Pancreas (tissue), 10 donors: Measurements from ENCODE around the gene SEMA7A. TPM values are rescaled to one million over a fixed set of nuclear protein-coding genes. Genes with fewer than 3 reads are reported as not detected.

Source experiments
- ATAC-seq, 4 donors: fragments of 200-7000 bp; cut with Tn5 transposase; one replicate each; pipeline versions ENCODE4 v1.8.0 to v1.9.1; 2020; ENCODE audit warnings: mild to moderate bottlenecking in 4 of 4, moderate library complexity in 4 of 4
- DNase-seq, 6 donors: peaks; one replicate each; pipeline ENCODE4 v3.0.0-alpha.2; 2020
- FAIRE-seq: peaks from 2 replicates; lab custom pipeline; 2012; peaks lifted over from hg19 to GRCh38; lab: Jason Lieb, UNC
- H3K27ac ChIP-seq, 4 donors: fragments of 200-600 bp; sonication (generic); 1 replicate in 3 of 4; 2 replicates in 1 of 4; pipeline versions ENCODE4 v1.5.0 to v1.8.0; 2020
- H3K27me3 ChIP-seq, 4 donors: fragments of 200-600 bp; one replicate each; pipeline ENCODE4 v1.8.0; 2021
- H3K36me3 ChIP-seq, 3 donors: fragments of 200-600 bp; sonication (generic) in 1 of 3; one replicate each; pipeline versions ENCODE4 v1.5.0 to v1.8.0; 2020 to 2021
- H3K4me1 ChIP-seq, 3 donors: fragments of 200-600 bp; one replicate each; pipeline ENCODE4 v1.8.0; 2021
- H3K4me3 ChIP-seq, 4 donors: fragments of 200-600 bp; sonication (generic) in 2 of 4; one replicate each; pipeline versions ENCODE4 v1.5.0 to v1.8.0; 2020 to 2021
- H3K9me3 ChIP-seq, 4 donors: fragments of 200-600 bp; one replicate each; pipeline ENCODE4 v1.8.0; 2021
- CTCF ChIP-seq, 4 donors: fragments of 200-600 bp; sonication (generic) in 3 of 4; IDR thresholded peaks; one replicate each; pipeline versions ENCODE4 v1.5.0 to v1.8.0; 2021; ENCODE audit warnings: antibody characterized with exemption in 4 of 4
- WGBS, 2 donors: extraction: QIAGEN DNeasy Blood & Tissue Kit; methylation state at CpG; one replicate each; pipeline ENCODE4 v1.1.7; 2013; 5-methylcytosine and 5-hydroxymethylcytosine counted together
- intact Hi-C, 3 donors: fragments of 100-400 bp; cut with DNase I; formaldehyde crosslinking; loops; one replicate each; pipeline versions ENCODE4 v1.11.1 to v1.14.2; 2022
- polyA plus RNA-seq, 2 donors: library from polyadenylated mRNA; stranded (reverse); fragments of 200-250 nt; gene quantifications; one replicate each; pipeline ENCODE4 v1.2.3, GENCODE V29; 2013
- total RNA-seq, 6 donors: library from RNA; stranded (reverse); fragmentation: NEBNext Ultra II Directional in 4 of 6; extraction: Animal tissue kit (Norgen Biotek cat#: 25700) in 4 of 6; gene quantifications; one replicate each; pipeline versions ENCODE4 v1.2.1 to v1.2.4, GENCODE V29; 2021 to 2023
- donor health status: healthy with polysubstance abuse.
- donor health status: DM: no; HTN: no; CAD: no; lungs with moderate emphysema.
- donor health status: DM: no; HTN: no; CAD: no.
- donor health status: control.
- donor health status: control.
- donor health status: Bipolar disorder and iron deficiency.
- donor health status: DM: yes; HTN: yes; CAD: no.
- donor health status: DM: no; HTN: no; CAD: no.
- donor health status: DM: no; HTN: no; CAD: no.
- donor health status: DM: yes; HTN: yes; CAD: no.

SEMA7A gene
- total and polyA plus RNA-seq, 8 donors: 0.37 to 5.6 (median 0.76) TPM

GRCh38 chr15:74449643-74450205 lies 16.0 kb upstream of the SEMA7A start:
- Histone ChIP-seq H3K9me3 (no peaks in the 10 kb centered on the region), H3K4me3 (no peak overlapping the region), H3K4me1 (no peaks in the 10 kb centered on the region), H3K27me3 (no peaks in the 10 kb centered on the region), H3K27ac (no peak overlapping the region), H3K36me3 (peaks cover 0 to 56% (median 21%) of the 10 kb centered on the region in 3 donors)
- DNase-seq: no peak
- ATAC-seq: no peak
- no peak for FAIRE-seq
- no peak for TF ChIP-seq CTCF (IDR thresholded peaks at IDR 0.05)
- intact Hi-C loops: no loop called here
- WGBS, 2 donors: 90 to 94% methylated on average over 12 of the region's 12 CpGs

- peaks cover 0 to 56% (median 21%) of the 10 kb centered on the region in 3 donors for H3K36me3 ChIP-seq
- intact Hi-C loops: no loop called here
- H3K4me3 ChIP-seq: no peak overlapping the region
- H3K4me1 ChIP-seq: no peaks in the 10 kb centered on the region
- FAIRE-seq (no peak), DNase-seq (no peak), ATAC-seq (no peak)
- no peaks in the 10 kb centered on the region for H3K9me3 ChIP-seq
- WGBS, 2 donors: 95 to 99% methylated on average over 7 of the region's 7 CpGs
- no peaks in the 10 kb centered on the region for H3K27me3 ChIP-seq
- H3K27ac ChIP-seq: no peak overlapping the region
- TF ChIP-seq CTCF (IDR thresholded peaks at IDR 0.05): no peak
These were observed 15.3 kb upstream of the SEMA7A start for GRCh38 chr15:74449095-74449494.

GRCh38 chr15:74445816-74446763 lies 12.3 kb upstream of the SEMA7A start:
- H3K9me3 ChIP-seq: no peaks in the 10 kb centered on the region
- ATAC-seq (no peak), DNase-seq (no peak), FAIRE-seq (no peak)
- WGBS, 2 donors: 86 to 90% methylated on average over 9 of the region's 9 CpGs
- H3K4me1 ChIP-seq: no peaks in the 10 kb centered on the region
- H3K4me3 ChIP-seq: no peak overlapping the region
- peaks cover 0 to 51% (median 21%) of the 10 kb centered on the region in 3 donors for H3K36me3 ChIP-seq
- intact Hi-C loops: no loop called here
- H3K27me3 ChIP-seq: no peaks in the 10 kb centered on the region
- TF ChIP-seq CTCF (IDR thresholded peaks at IDR 0.05): no peak
- H3K27ac ChIP-seq: no peak overlapping the region

GRCh38 chr15:74444106-74445062 lies 10.6 kb upstream of the SEMA7A start:
- no peak for DNase-seq
- no peak for TF ChIP-seq CTCF (IDR thresholded peaks at IDR 0.05)
- WGBS, 2 donors: 67 to 68% methylated on average over 8 of the region's 8 CpGs
- intact Hi-C loops: no loop called here
- Histone ChIP-seq H3K4me1 (no peaks in the 10 kb centered on the region), H3K27ac (no peak overlapping the region), H3K9me3 (no peaks in the 10 kb centered on the region), H3K4me3 (no peak overlapping the region), H3K36me3 (peaks cover 0 to 38% (median 19%) of the 10 kb centered on the region in 3 donors), H3K27me3 (no peaks in the 10 kb centered on the region)
- no peak for ATAC-seq
- FAIRE-seq: no peak
